GM19351 (cell line): Measurements from ENCODE around the gene PTGR2.
"Not testable (repeated sequence)": the region's sequence is repeated elsewhere in the genome, so short reads cannot be mapped to it uniquely, and the experiment has no call there.

Experiments used
- ATAC-seq: cut with Tn5 transposase; IDR thresholded peaks from one replicate; pipeline ENCODE4 v1.9.1; 2021; ENCODE audit warnings: mild to moderate bottlenecking, moderate library complexity; ENCODE audit not compliant: unreplicated experiment

The PTGR2 gene

DNA sequence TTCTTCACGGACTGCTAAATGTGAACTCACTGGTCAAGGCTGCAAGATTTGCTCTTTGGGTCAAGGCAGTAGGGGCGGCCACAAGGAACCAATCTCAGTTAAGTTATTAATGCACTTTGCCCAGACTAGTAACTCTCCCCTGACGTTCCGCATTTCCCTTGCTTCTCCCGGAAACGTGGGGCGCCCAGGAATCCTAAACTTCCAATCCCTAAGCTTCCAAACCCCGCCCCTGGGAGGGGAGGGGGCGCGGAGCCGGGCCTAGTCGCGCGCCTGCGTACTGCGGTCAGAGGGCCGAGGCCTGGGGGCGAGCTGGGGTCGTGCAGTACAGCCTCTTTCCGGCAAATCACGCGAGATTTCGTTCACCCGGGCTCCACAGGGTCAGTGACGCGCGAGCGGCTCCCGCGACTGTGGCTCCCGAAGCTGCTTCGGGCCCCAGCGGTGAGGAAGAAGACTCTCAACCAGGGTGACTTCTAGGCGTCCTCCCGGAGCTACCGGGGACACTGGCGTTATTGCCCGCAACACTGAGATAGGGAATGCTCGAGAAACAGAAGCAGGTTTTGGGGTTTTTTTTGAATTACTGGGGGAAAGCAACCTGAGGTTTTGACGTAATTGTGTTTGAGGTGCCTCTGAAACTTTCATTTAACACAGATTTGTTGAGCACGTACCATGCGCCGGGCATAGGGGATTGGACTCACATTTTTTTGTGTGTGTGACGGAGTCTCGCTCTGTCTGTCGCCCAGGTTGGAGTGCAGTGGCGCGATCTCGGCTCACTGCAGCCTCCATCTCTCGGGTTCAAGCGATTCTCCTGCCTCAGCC lies at the start of gene PTGR2:
Gene PTGR2 (plus strand): TSS at position 265 of the 816 bp plus-strand sequence. CDS start 7,032 bp downstream, outside the sequence.
- peak; percentile 90 for ATAC-seq

DNA sequence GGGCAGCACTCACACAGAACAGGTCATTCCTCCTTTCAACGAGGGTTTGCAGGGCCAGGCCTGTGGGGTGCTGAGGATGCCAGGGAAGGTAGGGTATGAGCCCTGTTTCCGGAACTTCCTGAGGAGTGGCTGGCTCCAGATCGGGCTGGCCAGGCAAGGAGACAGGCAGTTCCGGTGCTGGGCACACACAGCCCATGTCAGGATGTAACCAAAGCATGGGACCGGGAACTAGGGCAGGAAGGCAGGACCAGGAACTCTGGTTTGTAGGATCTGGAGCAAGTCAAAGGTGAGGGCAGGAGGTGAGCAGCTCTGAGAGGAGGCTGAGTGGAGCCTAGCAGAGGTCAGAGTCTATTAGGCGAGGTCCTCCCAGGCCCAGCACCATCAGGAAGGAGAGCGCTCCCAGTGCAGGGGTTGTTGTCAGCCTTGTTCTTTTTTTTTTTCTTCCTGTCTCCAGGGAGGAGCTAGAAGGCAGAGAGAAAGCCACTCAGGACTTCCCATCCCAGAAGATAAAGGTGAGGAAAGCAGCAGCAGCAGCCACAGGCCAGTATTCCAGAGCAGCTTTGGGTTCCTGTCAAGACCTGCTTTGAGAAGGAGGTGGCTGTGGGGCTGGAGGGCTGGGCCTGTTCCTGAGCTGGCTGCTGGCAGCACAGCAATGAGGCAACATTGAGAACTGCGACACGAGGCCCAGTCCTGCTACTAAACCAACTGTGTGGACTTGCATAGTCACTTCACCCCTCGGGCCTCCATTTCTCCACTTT lies 49.0 kb upstream of the PTGR2 start:
- ATAC-seq = no peak

GRCh38 chr14:73804636-73805035 lies 47.0 kb upstream of the PTGR2 start:
- no peak for ATAC-seq

DNA sequence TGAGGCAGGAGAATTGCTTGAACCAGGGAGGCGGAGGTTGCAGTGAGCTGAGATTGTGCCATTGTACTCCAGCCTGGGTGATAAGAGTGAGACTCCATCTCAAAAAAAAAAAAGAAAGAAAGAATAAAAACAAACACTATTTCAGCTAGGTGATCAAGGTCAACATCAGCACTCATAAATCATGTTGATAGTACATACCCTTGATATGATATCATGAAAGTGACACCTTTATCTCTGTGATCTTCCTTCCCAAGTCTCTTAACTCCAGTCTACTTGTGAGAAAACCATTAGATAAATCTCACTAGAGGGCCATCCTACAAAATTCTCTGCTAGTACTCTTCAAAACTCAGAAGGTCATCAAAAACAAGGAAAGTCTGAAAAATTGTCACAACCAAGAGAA lies 44.2 kb upstream of the PTGR2 start:
- ATAC-seq = no peak

DNA sequence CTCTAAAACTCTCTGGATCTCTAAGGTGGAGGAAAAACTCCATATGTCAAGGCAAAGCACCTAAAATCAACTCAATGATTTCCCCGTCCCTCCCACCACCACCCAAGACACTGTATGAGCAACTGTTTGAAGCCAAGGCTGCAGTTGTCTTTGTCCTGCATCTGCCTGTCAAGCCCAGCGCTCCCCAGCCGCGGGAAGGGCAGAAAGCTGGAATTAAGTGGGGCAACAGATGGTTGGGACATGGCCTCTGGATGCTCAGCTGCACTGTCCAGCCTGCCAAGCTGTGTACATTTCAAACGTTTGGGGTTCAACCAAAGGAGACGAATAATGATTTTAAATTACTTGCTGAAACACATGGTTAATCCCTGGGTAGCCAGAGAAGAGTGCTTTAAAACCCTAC lies 42.2 kb upstream of the PTGR2 start:
- no peak for ATAC-seq

DNA sequence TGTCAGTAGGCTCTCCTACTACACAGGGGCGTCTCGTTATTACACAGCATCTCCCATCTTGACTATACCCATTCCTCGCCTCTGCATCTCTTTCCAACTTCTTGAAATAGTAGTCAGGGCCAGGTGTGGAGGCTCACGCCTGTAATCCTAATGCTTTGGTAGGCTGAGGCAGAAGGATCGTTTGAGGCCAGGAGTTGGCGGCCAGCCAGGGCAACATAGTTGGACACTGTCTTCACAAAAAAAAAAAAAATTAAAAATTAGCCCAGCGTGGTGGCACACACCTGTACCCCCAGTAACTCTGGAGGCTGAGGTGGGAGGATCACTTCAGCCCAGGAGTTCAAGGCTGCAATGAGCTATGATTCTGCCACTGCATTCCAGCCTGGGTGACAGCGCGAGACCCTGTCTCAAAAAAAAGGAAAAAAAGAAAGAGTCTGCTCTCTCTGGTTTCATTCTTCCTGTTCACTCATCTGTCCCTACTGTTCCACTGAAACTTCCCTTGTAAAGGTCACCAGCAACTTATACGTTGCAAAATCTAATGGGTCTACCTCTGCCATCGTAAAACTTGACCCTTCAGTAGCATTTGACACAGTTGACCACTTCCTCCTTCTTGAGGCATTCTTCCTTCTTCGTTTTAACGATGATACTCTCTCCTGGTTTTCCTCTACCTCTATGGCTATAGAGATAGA lies 41.0 kb upstream of the PTGR2 start:
- no peak for ATAC-seq

GRCh38 chr14:73811164-73811503 lies 40.5 kb upstream of the PTGR2 start:
- ATAC-seq = no peak

- ATAC-seq = no peak
Observed at GRCh38 chr14:73814153-73814552, 37.5 kb upstream of the PTGR2 start.

GRCh38 chr14:73815849-73816248 lies 35.8 kb upstream of the PTGR2 start:
- ATAC-seq = no peak

DNA sequence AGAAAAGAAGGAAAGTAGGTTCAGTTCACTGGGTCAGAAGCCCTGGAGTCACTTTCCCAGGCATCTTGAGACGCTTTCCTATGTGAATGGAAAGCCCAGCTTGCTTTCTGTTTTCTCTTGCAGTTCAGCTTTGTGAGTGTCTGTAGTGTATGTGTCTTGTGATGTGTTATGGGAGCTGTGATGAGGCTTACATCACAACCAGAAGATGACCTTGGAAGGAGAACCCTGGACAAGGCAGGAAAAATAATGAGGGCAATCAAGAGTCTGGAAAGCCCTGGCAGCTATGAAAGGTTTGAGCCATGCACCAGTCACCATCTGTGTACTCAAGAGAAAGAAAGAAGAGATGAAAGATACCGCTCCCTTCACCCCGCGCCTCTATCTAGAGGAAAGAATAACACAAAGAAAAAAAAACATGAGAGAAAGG lies 35.2 kb upstream of the PTGR2 start:
- ATAC-seq = no peak

- ATAC-seq = no peak
Observed at GRCh38 chr14:73817020-73817655, 34.5 kb upstream of the PTGR2 start.

DNA sequence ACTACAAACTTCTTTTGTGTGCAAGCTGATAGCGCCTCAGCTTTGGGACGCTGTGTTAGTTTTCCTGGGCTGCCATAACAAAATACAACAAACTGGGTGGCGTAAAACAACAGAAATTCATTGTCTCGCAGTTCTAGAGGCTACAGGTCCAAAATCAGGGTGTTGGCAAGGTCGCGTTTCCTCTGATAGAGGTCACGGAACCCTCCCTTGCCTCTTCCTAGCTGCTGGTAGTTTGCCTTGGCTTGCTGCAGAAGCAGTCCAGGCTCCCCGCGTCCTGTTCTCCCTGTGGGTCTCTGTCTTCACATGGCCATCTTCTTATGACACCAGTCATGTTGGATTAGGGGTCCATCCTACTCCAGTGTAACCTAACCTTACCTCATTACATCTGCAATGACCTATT lies 32.8 kb upstream of the PTGR2 start:
- ATAC-seq = no peak

- no peak for ATAC-seq
Observed at GRCh38 chr14:73820631-73821030, 31.0 kb upstream of the PTGR2 start.

GRCh38 chr14:73823339-73823885 lies 28.2 kb upstream of the PTGR2 start:
- ATAC-seq = no peak

DNA sequence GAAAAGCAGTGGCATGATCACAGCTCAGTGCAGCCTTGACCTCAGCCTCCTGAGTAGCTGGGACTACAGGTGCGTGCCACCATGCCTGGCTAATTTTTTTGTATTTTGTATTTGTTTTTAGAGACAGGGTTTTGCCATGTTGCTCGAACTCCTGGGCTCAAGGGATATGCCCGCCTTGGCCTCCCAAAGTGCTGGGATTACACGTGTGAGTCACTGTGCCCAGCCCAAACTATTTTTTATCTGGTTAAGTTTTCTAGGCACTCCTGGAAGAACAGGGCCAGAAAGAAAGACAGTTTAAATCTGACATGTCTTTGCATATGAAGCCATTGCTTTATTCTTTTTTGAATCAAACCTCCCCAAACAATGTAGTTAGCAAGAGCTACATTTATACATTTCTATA lies 27.5 kb upstream of the PTGR2 start:
- no peak for ATAC-seq

- no peak for ATAC-seq
Observed at GRCh38 chr14:73824536-73824935, 27.1 kb upstream of the PTGR2 start.

GRCh38 chr14:73825551-73826188 lies 26.0 kb upstream of the PTGR2 start:
- peak; percentile 69 for ATAC-seq

- not testable (repeated sequence) for ATAC-seq
Observed at GRCh38 chr14:73827190-73827589, 24.4 kb upstream of the PTGR2 start.

DNA sequence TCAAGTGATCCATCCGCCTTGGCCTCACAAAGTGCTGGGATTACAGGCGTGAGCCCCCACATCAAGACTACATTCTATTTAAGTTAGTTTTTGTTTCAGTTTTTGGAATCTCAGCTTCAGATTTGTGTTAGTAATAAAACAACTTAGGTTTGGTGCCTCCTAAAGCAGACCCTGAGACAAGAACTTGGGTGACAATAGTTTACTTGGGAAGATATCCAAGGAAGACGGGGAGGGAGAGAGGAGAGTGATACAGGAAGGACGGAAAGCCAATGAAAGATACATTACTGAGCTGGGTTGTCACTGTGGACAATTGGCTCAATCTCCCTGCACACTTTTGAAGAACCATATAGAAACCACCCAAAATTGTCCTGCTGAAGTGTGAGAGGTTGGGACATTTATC lies 22.6 kb upstream of the PTGR2 start:
- ATAC-seq = no peak
